Sigmoid colon (tissue), 7 donors: ENCODE data around the gene HAL. TPM values are rescaled to one million over a fixed set of nuclear protein-coding genes. Genes with fewer than 3 reads are reported as not detected.
A peak's percentile ranks its signal among the peaks of the same experiment; 100 is the strongest.

Source experiments
- DNase-seq: peaks from one replicate; pipeline ENCODE4 v3.0.0-alpha.2; 2019
- H3K27ac ChIP-seq, 4 donors: fragments of 200-600 bp; sonication (generic); one replicate each; pipeline ENCODE4 v1.5.1; 2016 to 2019; ENCODE audit warnings: mild to moderate bottlenecking in 1 of 4
- H3K27me3 ChIP-seq, 3 donors: fragments of 200-600 bp; sonication (generic); one replicate each; pipeline ENCODE4 v1.5.1; 2019; ENCODE audit warnings: mild to moderate bottlenecking in 1 of 3
- H3K36me3 ChIP-seq, 4 donors: fragments of 200-600 bp; sonication (generic); one replicate each; pipeline ENCODE4 v1.5.1; 2016 to 2019
- H3K4me1 ChIP-seq, 4 donors: fragments of 200-600 bp; sonication (generic); one replicate each; pipeline ENCODE4 v1.5.1; 2017 to 2019
- H3K4me3 ChIP-seq, 4 donors: fragments of 200-600 bp; sonication (generic); one replicate each; pipeline ENCODE4 v1.5.1; 2017 to 2019; ENCODE audit warnings: mild to moderate bottlenecking in 2 of 4, moderate library complexity in 1 of 4
- H3K9me3 ChIP-seq, 4 donors: fragments of 200-600 bp in 3 of 4; sonication (generic) in 3 of 4; one replicate each; pipeline versions ENCODE4 v1.5.1 to v1.6.1; 2013 to 2019
- EP300 ChIP-seq, 4 donors: sonication (generic); formaldehyde crosslinking; IDR thresholded peaks; one replicate each; pipeline ENCODE4 v1.6.1; 2017; ENCODE audit warnings: antibody characterized with exemption in 4 of 4
- POLR2A ChIP-seq, 2 donors: fragments of 450-650 bp; IDR thresholded peaks; one replicate each; pipeline ENCODE4 v1.6.1; 2016; ENCODE audit warnings: antibody characterized with exemption in 2 of 2, mild to moderate bottlenecking in 2 of 2, moderate library complexity in 2 of 2
- POLR2AphosphoS5 ChIP-seq, 4 donors: sonication (generic); formaldehyde crosslinking; IDR thresholded peaks; one replicate each; pipeline ENCODE4 v1.6.1; 2017; ENCODE audit warnings: antibody characterized with exemption in 4 of 4
- WGBS, 2 donors: extraction: QIAGEN DNeasy Blood & Tissue Kit; methylation state at CpG; one replicate each; pipeline ENCODE4 v1.1.7; 2013; 5-methylcytosine and 5-hydroxymethylcytosine counted together
- intact Hi-C: fragments of 100-400 bp; cut with DNase I; formaldehyde crosslinking; loops from one replicate; pipeline ENCODE4 v1.15.1; 2023
- polyA plus RNA-seq, 3 donors: library from polyadenylated mRNA; stranded (reverse); fragments of 200-250 nt; gene quantifications; one replicate each; pipeline ENCODE4 v1.2.3, GENCODE V29; 2013
- total RNA-seq, 4 donors: library from RNA; depleted of rRNA; stranded (reverse); fragments of >200 nt; gene quantifications; one replicate each; pipeline ENCODE4 v1.1.0, GENCODE V29; 2016
- TF ChIP-seq, protein P1 (sequence below), 4 experiments: fragments of 450-650 bp in 3 of 4; fragments of 200-600 bp in 1 of 4; IDR thresholded peaks; one replicate each; pipeline ENCODE4 v1.5.1; 2016 to 2019; ENCODE audit warnings: antibody characterized with exemption in 4 of 4, mild to moderate bottlenecking in 3 of 4, moderate library complexity in 2 of 4
- donor health status: healthy with polysubstance abuse.
- donor health status: Bipolar disorder and iron deficiency.
- donor health status: healthy.

Gene HAL
- total and polyA plus RNA-seq, 7 donors = under 0.01 to 0.46 (median 0.26) TPM; not detected in 3

DNA sequence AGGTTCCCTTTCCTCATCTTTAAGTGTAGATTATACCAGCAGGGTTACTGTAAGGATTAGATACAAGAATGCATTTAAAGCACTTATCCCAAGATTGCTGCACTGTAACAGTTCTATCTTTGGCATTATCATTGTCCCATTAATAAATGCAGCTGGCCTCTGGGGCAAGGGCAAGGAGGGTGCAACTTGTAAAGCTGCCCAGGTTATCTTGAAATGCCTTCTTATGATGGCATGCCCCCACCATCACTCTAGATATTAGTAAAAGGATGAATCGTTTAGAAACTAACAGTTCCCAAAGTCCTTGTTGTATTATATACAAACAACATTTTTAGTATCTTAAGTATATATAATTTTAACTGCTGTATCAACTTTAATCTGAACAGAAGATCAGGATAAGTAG, 32.4 kb upstream of the HAL start:
- H3K9me3 ChIP-seq = no peaks in the 10 kb centered on the region
- no peak for DNase-seq
- H3K27ac ChIP-seq = no peak overlapping the region
- no peaks in the 10 kb centered on the region for H3K27me3 ChIP-seq
- peaks cover 0 to 11% (median 7%) of the 10 kb centered on the region in 4 donors for H3K4me1 ChIP-seq
- WGBS, 2 donors = 81 to 84% methylated on average over 1 of the region's 1 CpG
- peaks cover 0 to 49% (median 5%) of the 10 kb centered on the region in 4 donors for H3K36me3 ChIP-seq
- no peak overlapping the region for H3K4me3 ChIP-seq
- TF ChIP-seq EP300 (IDR thresholded peaks at IDR 0.05) (no peak), POLR2A (IDR thresholded peaks at IDR 0.05) (no peak), POLR2AphosphoS5 (IDR thresholded peaks at IDR 0.05) (no peak)
- TF ChIP-seq, protein P1, sequence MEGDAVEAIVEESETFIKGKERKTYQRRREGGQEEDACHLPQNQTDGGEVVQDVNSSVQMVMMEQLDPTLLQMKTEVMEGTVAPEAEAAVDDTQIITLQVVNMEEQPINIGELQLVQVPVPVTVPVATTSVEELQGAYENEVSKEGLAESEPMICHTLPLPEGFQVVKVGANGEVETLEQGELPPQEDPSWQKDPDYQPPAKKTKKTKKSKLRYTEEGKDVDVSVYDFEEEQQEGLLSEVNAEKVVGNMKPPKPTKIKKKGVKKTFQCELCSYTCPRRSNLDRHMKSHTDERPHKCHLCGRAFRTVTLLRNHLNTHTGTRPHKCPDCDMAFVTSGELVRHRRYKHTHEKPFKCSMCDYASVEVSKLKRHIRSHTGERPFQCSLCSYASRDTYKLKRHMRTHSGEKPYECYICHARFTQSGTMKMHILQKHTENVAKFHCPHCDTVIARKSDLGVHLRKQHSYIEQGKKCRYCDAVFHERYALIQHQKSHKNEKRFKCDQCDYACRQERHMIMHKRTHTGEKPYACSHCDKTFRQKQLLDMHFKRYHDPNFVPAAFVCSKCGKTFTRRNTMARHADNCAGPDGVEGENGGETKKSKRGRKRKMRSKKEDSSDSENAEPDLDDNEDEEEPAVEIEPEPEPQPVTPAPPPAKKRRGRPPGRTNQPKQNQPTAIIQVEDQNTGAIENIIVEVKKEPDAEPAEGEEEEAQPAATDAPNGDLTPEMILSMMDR (IDR thresholded peaks at IDR 0.05) = no peak
- intact Hi-C loops = no loop called here

DNA sequence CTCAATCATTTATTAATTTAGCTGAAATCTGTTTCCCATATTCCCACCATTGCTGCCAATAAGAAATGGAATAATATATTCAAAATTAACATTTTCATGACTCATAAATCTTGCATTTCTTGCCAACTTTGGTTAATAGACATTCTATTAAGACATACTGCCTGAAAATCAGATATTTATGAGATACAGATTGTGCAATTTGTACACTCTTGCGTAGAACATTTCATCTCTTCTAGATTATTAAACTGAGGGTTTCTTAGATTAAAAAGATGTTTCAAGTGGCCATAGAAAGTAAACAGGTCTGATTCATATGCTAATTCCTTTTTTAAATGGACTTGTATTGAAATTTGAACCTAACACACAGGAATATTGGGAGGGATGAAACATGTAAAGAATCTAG, 30.2 kb upstream of the HAL start:
- H3K27ac ChIP-seq = no peak overlapping the region
- peaks cover 4 to 71% (median 18%) of the 10 kb centered on the region in 4 donors for H3K36me3 ChIP-seq
- H3K27me3 ChIP-seq = no peaks in the 10 kb centered on the region
- TF ChIP-seq POLR2AphosphoS5 (IDR thresholded peaks at IDR 0.05) (no peak), EP300 (IDR thresholded peaks at IDR 0.05) (no peak), POLR2A (IDR thresholded peaks at IDR 0.05) (no peak)
- TF ChIP-seq, protein P1 (IDR thresholded peaks at IDR 0.05) = no peak
- no peaks in the 10 kb centered on the region for H3K4me1 ChIP-seq
- H3K9me3 ChIP-seq = no peaks in the 10 kb centered on the region
- H3K4me3 ChIP-seq = no peak overlapping the region
- intact Hi-C loops = no loop called here
- WGBS, 2 donors = 97% methylated on average over 1 of the region's 1 CpG
- DNase-seq = no peak

DNA sequence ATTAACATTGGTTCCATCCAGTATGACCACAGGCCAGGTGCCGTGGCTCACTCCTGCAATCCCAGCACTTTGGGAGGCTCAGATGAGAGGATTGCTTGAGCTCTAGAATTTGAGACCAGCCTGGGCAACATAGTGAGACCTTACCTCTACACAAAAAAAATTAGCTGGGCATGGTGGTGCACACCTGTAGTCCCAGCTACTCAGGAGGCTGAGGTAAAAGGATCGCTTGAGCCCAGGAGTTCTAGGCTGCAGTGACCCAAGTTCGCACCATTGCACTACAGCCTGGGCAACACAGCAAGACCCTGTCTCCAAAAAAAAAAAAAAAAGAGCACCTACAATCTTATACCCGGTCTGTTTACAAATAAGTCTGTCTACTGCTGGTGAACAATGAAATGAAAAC, 29.4 kb upstream of the HAL start:
- Histone ChIP-seq H3K4me3 (no peak overlapping the region), H3K36me3 (peaks cover 4 to 79% (median 19%) of the 10 kb centered on the region in 4 donors), H3K4me1 (no peaks in the 10 kb centered on the region), H3K9me3 (no peaks in the 10 kb centered on the region), H3K27ac (no peak overlapping the region), H3K27me3 (no peaks in the 10 kb centered on the region)
- no peak for DNase-seq
- TF ChIP-seq POLR2A (IDR thresholded peaks at IDR 0.05) (no peak), POLR2AphosphoS5 (IDR thresholded peaks at IDR 0.05) (no peak), EP300 (IDR thresholded peaks at IDR 0.05) (no peak)
- TF ChIP-seq, protein P1 (IDR thresholded peaks at IDR 0.05) = no peak
- intact Hi-C loops = no loop called here
- 95 to 97% methylated on average over 4 of the region's 4 CpGs for WGBS, 2 donors

DNA sequence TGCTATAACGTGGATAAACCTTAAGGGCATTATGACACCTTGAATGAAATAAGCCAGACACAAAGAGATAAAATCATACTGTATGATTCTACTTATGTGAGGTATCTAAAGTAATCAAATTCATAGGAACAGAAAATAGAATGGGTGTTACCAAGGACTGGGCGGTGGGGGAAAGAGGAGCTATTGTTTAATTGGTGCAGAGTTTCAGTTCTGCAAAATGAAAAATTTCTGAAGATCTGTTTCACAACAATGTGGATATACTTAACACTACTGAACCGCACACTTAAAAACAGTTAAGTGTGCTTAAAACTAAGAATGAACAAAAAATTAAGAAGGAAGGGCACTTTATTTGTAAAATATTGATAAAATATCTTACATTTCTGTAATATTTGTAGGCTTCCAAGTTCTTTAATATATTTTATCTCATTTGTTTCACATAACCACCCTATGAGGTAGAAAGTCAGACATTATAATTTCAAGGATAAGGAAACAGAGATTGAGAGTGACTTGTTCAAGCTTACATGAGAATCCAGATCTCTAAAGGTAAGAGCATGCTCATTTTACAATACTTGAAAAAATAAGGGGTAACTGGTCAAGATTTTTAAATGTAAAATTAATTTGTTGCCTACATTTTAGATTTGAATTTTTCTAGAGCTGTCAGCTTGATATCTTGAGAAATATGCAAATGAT, 24.3 kb upstream of the HAL start:
- Histone ChIP-seq H3K27me3 (no peaks in the 10 kb centered on the region), H3K36me3 (peaks cover 4 to 97% (median 19%) of the 10 kb centered on the region in 4 donors), H3K27ac (no peak overlapping the region), H3K9me3 (no peaks in the 10 kb centered on the region), H3K4me3 (no peak overlapping the region), H3K4me1 (no peaks in the 10 kb centered on the region)
- no peak for TF ChIP-seq POLR2A (IDR thresholded peaks at IDR 0.05)
- DNase-seq = no peak
- 65 to 88% methylated on average over 3 of the region's 3 CpGs for WGBS, 2 donors
- intact Hi-C loops = no loop called here

DNA sequence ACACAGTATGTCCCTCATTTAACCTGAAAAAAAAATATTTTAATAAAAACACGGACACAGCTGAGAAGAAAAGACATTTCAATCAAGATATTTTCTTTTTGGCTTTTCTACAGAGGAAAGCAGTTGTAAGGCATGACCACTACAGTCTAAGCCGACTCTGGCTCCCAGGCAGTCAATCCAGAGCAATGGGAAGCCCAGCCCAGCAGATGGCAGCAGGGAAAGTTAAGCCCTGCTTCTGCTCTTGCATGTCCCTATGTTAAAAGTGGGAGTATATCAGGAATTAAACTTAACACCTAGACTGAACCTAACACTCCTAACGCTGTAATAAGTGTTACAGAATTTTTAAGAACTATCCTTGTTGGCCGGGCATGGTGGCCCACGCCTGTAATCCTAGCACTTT, 19.5 kb upstream of the HAL start:
- Histone ChIP-seq H3K36me3 (peaks cover 15 to 97% (median 20%) of the 10 kb centered on the region in 4 donors), H3K4me3 (no peak overlapping the region), H3K27me3 (no peaks in the 10 kb centered on the region), H3K27ac (no peak overlapping the region), H3K9me3 (no peaks in the 10 kb centered on the region), H3K4me1 (peaks cover 0 to 4% (median 0%) of the 10 kb centered on the region in 4 donors)
- TF ChIP-seq, protein P1 (IDR thresholded peaks at IDR 0.05) = peak in 1 of 4 experiments; percentile 23
- TF ChIP-seq EP300 (IDR thresholded peaks at IDR 0.05) = no peak
- 83 to 91% methylated on average over 5 of the region's 5 CpGs for WGBS, 2 donors
- DNase-seq = no peak
- intact Hi-C loops = no loop called here
